ENCODE data around the gene CIT.

Gene CIT

DNA sequence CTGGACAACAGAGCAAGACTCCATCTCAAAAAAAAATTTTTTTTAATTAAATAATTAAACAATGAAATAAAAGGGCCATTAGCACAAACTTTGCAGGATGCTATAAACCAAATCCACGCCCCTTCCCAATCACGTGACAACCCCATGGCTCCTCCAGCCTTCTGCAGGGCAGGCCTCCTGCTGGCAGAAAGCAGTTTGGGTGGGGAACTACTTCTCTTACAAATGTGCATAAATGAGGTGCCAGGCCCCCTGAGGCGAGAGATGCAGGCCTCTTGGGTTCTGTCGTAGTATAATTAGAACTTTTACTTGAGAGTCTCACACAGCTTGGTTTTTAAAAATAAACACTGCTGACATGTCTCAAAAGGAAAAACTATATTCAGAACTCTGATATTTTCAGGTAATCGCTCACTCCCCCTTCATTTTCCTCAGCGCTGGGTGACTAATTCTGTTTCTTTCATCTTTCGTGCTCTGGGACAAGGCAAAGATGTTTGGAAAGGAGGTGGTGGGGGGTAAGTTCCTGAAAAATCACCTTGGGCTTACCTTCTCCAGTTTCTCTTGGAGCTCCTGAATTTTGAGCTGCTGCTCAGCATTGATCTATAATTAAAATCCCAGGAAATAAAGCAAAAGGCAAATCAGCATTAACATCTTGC lies 101.7 kb downstream of the CIT start:
- no peak for TF ChIP-seq FOXP2 (optimal IDR thresholded peaks at IDR 0.05; ENCODE audit: borderline replicate concordance, extremely low read depth, extremely low read length, insufficient read depth)
- TF ChIP-seq SIN3A (IDR thresholded peaks at IDR 0.05; ENCODE audit: borderline replicate concordance, insufficient read depth, low read length) = no peak
- no peak for TF ChIP-seq POLR2AphosphoS5 (IDR thresholded peaks at IDR 0.05; ENCODE audit: low read depth, low read length)
- no peak for TF ChIP-seq TAF1 (IDR thresholded peaks at IDR 0.05; ENCODE audit: borderline replicate concordance, insufficient read depth, low read length)

DNA sequence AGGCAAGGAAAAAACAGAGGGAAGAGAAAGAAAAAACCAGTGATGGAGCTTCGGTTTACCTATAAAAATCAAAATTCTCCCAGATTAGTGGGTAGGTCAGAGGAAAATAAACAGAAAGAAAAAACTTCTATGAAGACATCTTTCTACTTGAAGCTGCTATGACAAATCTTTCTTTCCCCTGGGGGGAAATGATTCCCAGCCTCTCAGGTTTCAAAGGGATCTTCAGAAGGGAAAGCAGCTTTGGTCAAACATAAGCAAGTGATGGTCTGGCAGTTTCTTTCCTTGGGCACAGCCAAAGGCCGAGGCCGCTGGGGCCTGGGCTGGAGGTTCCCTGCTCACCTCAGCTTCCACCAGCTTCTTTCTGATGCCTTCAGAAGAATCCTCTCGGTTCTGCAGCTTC lies 104.7 kb downstream of the CIT start:
- TF ChIP-seq POLR2AphosphoS5 (IDR thresholded peaks at IDR 0.05; ENCODE audit: low read depth, low read length) (no peak), TAF1 (IDR thresholded peaks at IDR 0.05; ENCODE audit: borderline replicate concordance, insufficient read depth, low read length) (no peak), SIN3A (IDR thresholded peaks at IDR 0.05; ENCODE audit: borderline replicate concordance, insufficient read depth, low read length) (no peak), FOXP2 (optimal IDR thresholded peaks at IDR 0.05; ENCODE audit: borderline replicate concordance, extremely low read depth, extremely low read length, insufficient read depth) (no peak)
- TF ChIP-seq, protein P1, sequence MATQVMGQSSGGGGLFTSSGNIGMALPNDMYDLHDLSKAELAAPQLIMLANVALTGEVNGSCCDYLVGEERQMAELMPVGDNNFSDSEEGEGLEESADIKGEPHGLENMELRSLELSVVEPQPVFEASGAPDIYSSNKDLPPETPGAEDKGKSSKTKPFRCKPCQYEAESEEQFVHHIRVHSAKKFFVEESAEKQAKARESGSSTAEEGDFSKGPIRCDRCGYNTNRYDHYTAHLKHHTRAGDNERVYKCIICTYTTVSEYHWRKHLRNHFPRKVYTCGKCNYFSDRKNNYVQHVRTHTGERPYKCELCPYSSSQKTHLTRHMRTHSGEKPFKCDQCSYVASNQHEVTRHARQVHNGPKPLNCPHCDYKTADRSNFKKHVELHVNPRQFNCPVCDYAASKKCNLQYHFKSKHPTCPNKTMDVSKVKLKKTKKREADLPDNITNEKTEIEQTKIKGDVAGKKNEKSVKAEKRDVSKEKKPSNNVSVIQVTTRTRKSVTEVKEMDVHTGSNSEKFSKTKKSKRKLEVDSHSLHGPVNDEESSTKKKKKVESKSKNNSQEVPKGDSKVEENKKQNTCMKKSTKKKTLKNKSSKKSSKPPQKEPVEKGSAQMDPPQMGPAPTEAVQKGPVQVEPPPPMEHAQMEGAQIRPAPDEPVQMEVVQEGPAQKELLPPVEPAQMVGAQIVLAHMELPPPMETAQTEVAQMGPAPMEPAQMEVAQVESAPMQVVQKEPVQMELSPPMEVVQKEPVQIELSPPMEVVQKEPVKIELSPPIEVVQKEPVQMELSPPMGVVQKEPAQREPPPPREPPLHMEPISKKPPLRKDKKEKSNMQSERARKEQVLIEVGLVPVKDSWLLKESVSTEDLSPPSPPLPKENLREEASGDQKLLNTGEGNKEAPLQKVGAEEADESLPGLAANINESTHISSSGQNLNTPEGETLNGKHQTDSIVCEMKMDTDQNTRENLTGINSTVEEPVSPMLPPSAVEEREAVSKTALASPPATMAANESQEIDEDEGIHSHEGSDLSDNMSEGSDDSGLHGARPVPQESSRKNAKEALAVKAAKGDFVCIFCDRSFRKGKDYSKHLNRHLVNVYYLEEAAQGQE (IDR thresholded peaks at IDR 0.05; ENCODE audit: insufficient read depth in 1 of 2, low read depth in 2 of 2, low read length in 2 of 2) = no peak

DNA sequence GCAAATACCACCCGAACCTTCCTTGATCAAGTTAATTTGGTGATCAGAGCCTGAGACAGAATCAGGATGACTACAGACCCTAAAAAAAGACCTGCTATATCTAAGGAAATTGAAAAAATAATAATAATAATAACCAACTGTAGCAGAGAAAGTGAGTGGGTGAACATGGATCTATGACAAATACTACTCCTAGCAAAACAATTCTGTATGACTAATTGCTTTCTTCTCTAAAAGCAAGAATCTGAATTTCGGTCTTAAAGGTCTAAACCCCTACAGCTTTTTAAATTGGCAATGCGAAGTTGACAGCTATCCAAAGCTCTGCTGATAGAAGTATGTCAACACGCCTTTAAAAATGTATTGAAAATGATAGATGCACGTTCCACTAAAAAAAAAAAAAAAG lies 107.0 kb downstream of the CIT start:
- TF ChIP-seq SIN3A (IDR thresholded peaks at IDR 0.05; ENCODE audit: borderline replicate concordance, insufficient read depth, low read length) (no peak), FOXP2 (optimal IDR thresholded peaks at IDR 0.05; ENCODE audit: borderline replicate concordance, extremely low read depth, extremely low read length, insufficient read depth) (no peak), TAF1 (IDR thresholded peaks at IDR 0.05; ENCODE audit: borderline replicate concordance, insufficient read depth, low read length) (no peak), POLR2AphosphoS5 (IDR thresholded peaks at IDR 0.05; ENCODE audit: low read depth, low read length) (no peak)
- TF ChIP-seq, protein P1 (IDR thresholded peaks at IDR 0.05; ENCODE audit: insufficient read depth in 1 of 2, low read depth in 2 of 2, low read length in 2 of 2) = no peak

DNA sequence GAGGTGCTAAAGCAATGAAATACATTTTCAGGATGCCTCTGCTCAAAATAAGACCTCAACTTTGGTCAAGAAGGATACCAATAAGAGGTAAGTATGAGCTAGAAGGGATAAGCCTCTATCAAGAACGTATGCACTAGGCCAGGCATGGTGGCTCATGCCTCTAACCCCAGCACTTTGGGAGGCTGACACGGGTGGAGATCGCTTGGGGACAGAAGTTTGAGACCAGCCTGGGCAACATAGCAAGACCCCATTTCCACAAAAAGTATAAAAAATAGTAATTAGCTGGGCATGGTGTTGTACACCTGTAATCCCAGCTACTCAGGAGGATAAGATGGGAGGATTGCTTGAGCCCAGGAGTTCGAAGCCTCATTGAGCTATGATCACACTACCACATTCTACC lies 114.5 kb downstream of the CIT start:
- no peak for TF ChIP-seq TAF1 (IDR thresholded peaks at IDR 0.05; ENCODE audit: borderline replicate concordance, insufficient read depth, low read length)
- no peak for TF ChIP-seq POLR2AphosphoS5 (IDR thresholded peaks at IDR 0.05; ENCODE audit: low read depth, low read length)
- TF ChIP-seq, protein P1 (IDR thresholded peaks at IDR 0.05; ENCODE audit: insufficient read depth in 1 of 2, low read depth in 2 of 2, low read length in 2 of 2) = no peak
- TF ChIP-seq FOXP2 (optimal IDR thresholded peaks at IDR 0.05; ENCODE audit: borderline replicate concordance, extremely low read depth, extremely low read length, insufficient read depth) = no peak
- no peak for TF ChIP-seq SIN3A (IDR thresholded peaks at IDR 0.05; ENCODE audit: borderline replicate concordance, insufficient read depth, low read length)

DNA sequence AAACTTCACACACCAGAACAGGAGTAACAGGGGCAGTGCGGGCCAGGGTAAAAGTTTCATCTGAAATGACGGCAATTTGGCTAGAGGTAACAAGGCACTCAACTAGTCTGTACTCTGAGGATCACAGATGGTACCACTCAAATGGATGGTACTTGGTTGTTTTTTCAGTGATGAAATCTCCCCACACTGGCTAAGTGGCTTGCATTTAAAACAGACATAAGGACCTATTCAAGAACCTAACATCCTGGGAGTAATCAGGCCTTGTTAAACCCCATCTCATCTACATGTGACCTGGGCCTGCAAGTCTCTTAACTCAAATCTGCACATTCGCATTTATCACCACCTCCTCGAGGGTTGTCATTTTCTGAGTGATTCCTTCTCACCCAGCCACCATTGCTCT lies 118.4 kb downstream of the CIT start:
- no peak for TF ChIP-seq TAF1 (IDR thresholded peaks at IDR 0.05; ENCODE audit: borderline replicate concordance, insufficient read depth, low read length)
- TF ChIP-seq, protein P1 (IDR thresholded peaks at IDR 0.05; ENCODE audit: insufficient read depth in 1 of 2, low read depth in 2 of 2, low read length in 2 of 2) = no peak
- TF ChIP-seq FOXP2 (optimal IDR thresholded peaks at IDR 0.05; ENCODE audit: borderline replicate concordance, extremely low read depth, extremely low read length, insufficient read depth) = no peak
